ENCODE results near the gene ZNF597. TPM values are rescaled to one million over a fixed set of nuclear protein-coding genes. Genes with fewer than 3 reads are reported as not detected.

The ZNF597 gene
- total RNA-seq, 1 donor from 2014 or later: 3.6 TPM

DNA sequence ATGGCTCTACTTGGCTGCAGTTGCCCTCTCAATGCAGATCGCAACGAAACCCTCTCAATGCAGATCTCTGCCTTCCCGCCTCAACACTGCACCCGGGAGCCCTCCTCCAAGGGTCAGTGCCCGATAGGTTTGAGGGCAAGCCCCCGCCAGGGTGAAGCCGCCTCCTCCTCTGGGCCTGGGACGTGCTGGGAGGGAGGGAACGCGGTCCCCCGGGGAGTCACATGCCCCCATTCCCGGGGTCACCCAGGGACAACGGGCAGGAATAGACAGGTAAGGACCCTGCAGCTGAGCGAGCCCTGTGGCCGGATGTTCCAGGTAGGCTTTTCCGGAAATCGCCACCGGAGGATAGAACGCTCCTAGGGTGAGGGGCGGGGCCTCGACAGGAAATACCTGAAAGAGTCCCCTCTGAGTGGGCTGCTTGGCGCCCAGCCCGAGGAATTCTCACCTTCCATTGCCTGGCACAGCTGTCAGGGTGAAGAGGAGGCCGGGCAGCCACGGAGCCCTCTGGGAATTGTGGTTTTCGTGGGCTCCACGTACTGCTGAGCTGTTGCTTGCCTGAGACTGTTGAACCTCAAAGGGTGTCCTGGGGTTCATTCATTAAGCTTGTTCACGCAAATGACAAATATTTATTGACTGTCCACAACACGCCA, 29.4 kb downstream of the ZNF597 start:
- TF ChIP-seq CTCF (IDR thresholded peaks at IDR 0.05; ENCODE audit: unreplicated experiment): no peak
- Mint-ChIP-seq H3K27ac (no peak overlapping the region), H3K9me3 (peaks cover 47% of the 10 kb centered on the region), H3K4me1 (no peaks in the 10 kb centered on the region), H3K36me3 (peaks cover 42% of the 10 kb centered on the region), H3K4me3 (no peak overlapping the region), H3K27me3 (ENCODE audit: low read depth) (no peaks in the 10 kb centered on the region)
- no peak for DNase-seq (ENCODE audit: low spot score in 2 of 2, unreplicated experiment in 2 of 2)

GRCh38 chr16:3408561-3409197, 34.6 kb downstream of the ZNF597 start:
- Mint-ChIP-seq H3K27me3 (ENCODE audit: low read depth) (no peaks in the 10 kb centered on the region), H3K27ac (no peak overlapping the region), H3K9me3 (peaks cover 66% of the 10 kb centered on the region), H3K4me3 (no peak overlapping the region), H3K36me3 (peaks cover 76% of the 10 kb centered on the region), H3K4me1 (no peaks in the 10 kb centered on the region)
- no peak for TF ChIP-seq CTCF (IDR thresholded peaks at IDR 0.05; ENCODE audit: unreplicated experiment)
- no peak for DNase-seq (ENCODE audit: low spot score in 2 of 2, unreplicated experiment in 2 of 2)

GRCh38 chr16:3401719-3402397, 41.4 kb downstream of the ZNF597 start:
- no peak for TF ChIP-seq CTCF (IDR thresholded peaks at IDR 0.05; ENCODE audit: unreplicated experiment)
- Mint-ChIP-seq H3K36me3 (peaks cover 63% of the 10 kb centered on the region), H3K27me3 (ENCODE audit: low read depth) (no peaks in the 10 kb centered on the region), H3K9me3 (peaks cover 39% of the 10 kb centered on the region), H3K4me1 (peaks cover 13% of the 10 kb centered on the region), H3K27ac (peak overlapping the region; percentile 94), H3K4me3 (peak overlapping the region; percentile 80)
- no peak for DNase-seq (ENCODE audit: low spot score in 2 of 2, unreplicated experiment in 2 of 2)

GRCh38 chr16:3400779-3401688, 42.3 kb downstream of the ZNF597 start, which contains the start of the genes ZNF174 and ZSCAN32:
Gene ZNF174, plus strand, starts transcription at chr16:3401215. Its CDS starts 790 bp downstream, at chr16:3402005.
Gene ZSCAN32, minus strand, starts transcription at chr16:3401004. Its CDS starts 3,447 bp downstream, at chr16:3397557.
- H3K27ac Mint-ChIP-seq: peak within 1 kb of the TSS; percentile 94
- peaks cover 62% of the 10 kb centered on the region for H3K36me3 Mint-ChIP-seq
- peak; percentile 98 to 99 for DNase-seq (ENCODE audit: low spot score in 2 of 2, unreplicated experiment in 2 of 2)
- no peaks in the 10 kb centered on the region for H3K27me3 Mint-ChIP-seq (ENCODE audit: low read depth)
- peaks cover 13% of the 10 kb centered on the region for H3K4me1 Mint-ChIP-seq
- peak within 1 kb of the TSS; percentile 80 for H3K4me3 Mint-ChIP-seq
- peaks cover 37% of the 10 kb centered on the region for H3K9me3 Mint-ChIP-seq
- no peak for TF ChIP-seq CTCF (IDR thresholded peaks at IDR 0.05; ENCODE audit: unreplicated experiment)

- Mint-ChIP-seq H3K4me3 (peak overlapping the region; percentile 80), H3K27me3 (ENCODE audit: low read depth) (no peaks in the 10 kb centered on the region), H3K4me1 (peaks cover 13% of the 10 kb centered on the region), H3K27ac (peak overlapping the region; percentile 87), H3K9me3 (peaks cover 34% of the 10 kb centered on the region), H3K36me3 (peaks cover 62% of the 10 kb centered on the region)
- TF ChIP-seq CTCF (IDR thresholded peaks at IDR 0.05; ENCODE audit: unreplicated experiment): no peak
- no peak for DNase-seq (ENCODE audit: low spot score in 2 of 2, unreplicated experiment in 2 of 2)
Measured at GRCh38 chr16:3400446-3400778, 42.9 kb downstream of the ZNF597 start.
